Endothelial cell of umbilical vein (primary cell): ENCODE measurements around the gene SV2A. TPM values are rescaled to one million over a fixed set of nuclear protein-coding genes. Genes with fewer than 3 reads are reported as not detected.
"Not testable (repeated sequence)": the region's sequence is repeated elsewhere in the genome, so short reads cannot be mapped to it uniquely, and the experiment has no call there.

Experiments
- BruUV-seq: library from RNA; stranded (reverse); fragments of 400-500 nt; replicated peaks from 2 replicates; lab custom pipeline; 2021; lab: Mats Ljungman, UMichigan
- CTCF ChIA-PET: fragments of 300-600, 350-600 bp; sonication (Branson Sonifier 250); formaldehyde crosslinking; loops from one replicate; lab custom pipeline; 2021; ENCODE audit warnings: antibody characterized with exemption, inconsistent platforms; lab: Charles Lee
- POLR2A ChIA-PET: fragments of 300-600, 350-600 bp; sonication (Branson Sonifier 250); formaldehyde crosslinking; loops from one replicate; lab custom pipeline; 2021; ENCODE audit warnings: antibody characterized with exemption, inconsistent platforms; lab: Charles Lee
- DNase-seq: peaks from one replicate; pipeline ENCODE4 v3.0.0-alpha.2; 2011; ENCODE audit warnings: low read depth, low spot score
- FAIRE-seq: peaks from 2 replicates; lab custom pipeline; 2011; peaks lifted over from hg19 to GRCh38; lab: Jason Lieb, UNC
- H2AFZ ChIP-seq: 2 replicates; pipeline ENCODE4 v1.6.0; 2012; ENCODE audit warnings: low read depth, low read length, control low read depth, inconsistent platforms
- H3K27ac ChIP-seq: 2 replicates; pipeline ENCODE4 v1.5.1; 2011; ENCODE audit warnings: low read depth, mild to moderate bottlenecking, control low read depth, low read length, moderate library complexity; ENCODE audit not compliant: insufficient read depth
- H3K27me3 ChIP-seq, 2 experiments: 2 replicates each; pipeline versions ENCODE4 v1.6.0 to v1.6.1; 2011; ENCODE audit warnings: low read length in 2 of 2, mixed read lengths in 1 of 2; ENCODE audit not compliant: control insufficient read depth in 2 of 2, insufficient read depth in 2 of 2
- H3K36me3 ChIP-seq, 2 experiments: 2 replicates in 1 of 2; 3 replicates in 1 of 2; pipeline ENCODE4 v1.5.1; 2011; ENCODE audit warnings: low read length in 2 of 2, mild to moderate bottlenecking in 1 of 2, moderate library complexity in 1 of 2; ENCODE audit not compliant: control insufficient read depth in 2 of 2, insufficient read depth in 2 of 2; ENCODE audit errors: extremely low read depth in 1 of 2
- H3K4me1 ChIP-seq: 3 replicates; pipeline ENCODE4 v1.5.1; 2011; ENCODE audit warnings: mild to moderate bottlenecking, low read length; ENCODE audit not compliant: control insufficient read depth, insufficient read depth; ENCODE audit errors: extremely low read depth
- H3K4me2 ChIP-seq: 2 replicates; pipeline ENCODE4 v1.6.1; 2011; ENCODE audit warnings: low read length, control low read depth, mixed read lengths; ENCODE audit not compliant: insufficient read depth
- H3K4me3 ChIP-seq, 3 experiments: fragments of 200-600 bp in 1 of 3; sonication (generic), shearing (Covaris generic) in 1 of 3; replicated peaks in 1 of 3; 2 replicates each; pipeline ENCODE4 v1.5.1; 2011 to 2016; ENCODE audit warnings: control low read depth in 3 of 3, low read length in 3 of 3, mild to moderate bottlenecking in 2 of 3, inconsistent platforms in 1 of 3, low read depth in 1 of 3, moderate library complexity in 1 of 3; ENCODE audit not compliant: insufficient read depth in 1 of 3
- H3K79me2 ChIP-seq: 2 replicates; pipeline ENCODE4 v1.6.0; 2012; ENCODE audit warnings: low read length, inconsistent platforms; ENCODE audit not compliant: control insufficient read depth, insufficient read depth
- H3K9ac ChIP-seq: replicated peaks from 2 replicates; pipeline ENCODE3; 2011; ENCODE audit warnings: low read length, control low read depth; ENCODE audit not compliant: insufficient read depth; ENCODE audit errors: extremely low read depth
- H3K9me1 ChIP-seq: replicated peaks from 3 replicates; pipeline ENCODE4 v1.6.0; 2011; ENCODE audit warnings: mild to moderate bottlenecking, low read length; ENCODE audit not compliant: control insufficient read depth, insufficient read depth; ENCODE audit errors: extremely low read depth
- H3K9me3 ChIP-seq: replicated peaks from 2 replicates; pipeline ENCODE4 v1.5.1; 2012; ENCODE audit warnings: low read length, inconsistent platforms; ENCODE audit not compliant: control insufficient read depth, insufficient read depth
- H4K20me1 ChIP-seq: replicated peaks from 2 replicates; pipeline ENCODE3; 2011; ENCODE audit warnings: mild to moderate bottlenecking, low read length; ENCODE audit not compliant: control insufficient read depth, insufficient read depth; ENCODE audit errors: extremely low read depth
- dilution Hi-C: fragments of 300-500 bp; cut with MboI; formaldehyde crosslinking; loops from one replicate; pipeline ENCODE4 v1.15.0; 2019; ENCODE audit warnings: low sequenced_read_pairs; ENCODE audit not compliant: extremely low pct_ligation_motif_present
- intact Hi-C: fragments of 100-400 bp; cut with micrococcal nuclease; formaldehyde crosslinking; loops from one replicate; pipeline ENCODE4 v1.10.0; 2022
- polyA plus RNA-seq, 4 experiments: library from polyadenylated mRNA; depleted of rRNA in 3 of 4; stranded (reverse) in 3 of 4; unstranded in 1 of 4; fragments of >200 nt; gene quantifications; 2 replicates each; pipeline versions ENCODE4 v1.2.1 to v1.2.3, GENCODE V29; 2011 to 2012; ENCODE audit warnings: missing spikeins in 1 of 4
- total RNA-seq: library from RNA; stranded (reverse); gene quantifications from 2 replicates; pipeline ENCODE4 v1.2.3, GENCODE V29; 2021

Gene SV2A
- total and polyA plus RNA-seq, 2 donors (not counting 3 experiments of a cell fraction or from before 2014, with no cell fraction given): 2.9 to 5.4 TPM

DNA sequence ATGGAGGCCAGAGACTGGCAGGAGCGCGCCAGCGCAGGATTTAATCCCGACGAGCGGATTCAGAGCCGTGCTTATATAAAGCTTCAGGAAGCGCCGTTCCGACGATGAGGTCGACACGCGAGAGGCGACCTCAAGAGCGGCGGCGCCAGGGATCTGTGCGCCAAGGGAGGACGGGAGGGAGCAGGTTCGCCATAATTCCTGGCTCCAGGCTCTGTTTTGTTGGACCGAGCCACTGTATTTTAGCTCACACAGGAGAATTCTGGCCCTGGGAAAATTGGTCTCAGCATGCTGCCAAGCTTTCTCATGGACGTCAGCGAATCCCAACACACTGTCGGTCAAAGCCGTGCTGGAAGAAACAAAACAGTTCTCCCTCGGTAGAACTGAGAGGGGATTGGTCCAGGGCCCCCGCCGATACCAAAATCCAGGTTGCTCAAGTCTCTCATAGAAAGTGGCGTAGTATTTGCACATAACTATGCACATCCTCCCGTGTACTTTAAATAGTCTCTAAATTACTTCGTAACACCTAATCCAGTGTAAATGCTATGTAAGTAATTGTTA, 56.1 kb downstream of the SV2A start:
- CTCF ChIA-PET, BruUV-seq, H3K9ac ChIP-seq, dilution Hi-C loops, H3K27ac ChIP-seq, H3K4me3 ChIP-seq, POLR2A ChIA-PET, H2AFZ ChIP-seq, H3K4me1 ChIP-seq, H4K20me1 ChIP-seq, FAIRE-seq, H3K27me3 ChIP-seq, H3K4me2 ChIP-seq, H3K9me3 ChIP-seq, H3K36me3 ChIP-seq, H3K79me2 ChIP-seq, intact Hi-C loops, DNase-seq, H3K9me1 ChIP-seq: not testable (repeated sequence)

DNA sequence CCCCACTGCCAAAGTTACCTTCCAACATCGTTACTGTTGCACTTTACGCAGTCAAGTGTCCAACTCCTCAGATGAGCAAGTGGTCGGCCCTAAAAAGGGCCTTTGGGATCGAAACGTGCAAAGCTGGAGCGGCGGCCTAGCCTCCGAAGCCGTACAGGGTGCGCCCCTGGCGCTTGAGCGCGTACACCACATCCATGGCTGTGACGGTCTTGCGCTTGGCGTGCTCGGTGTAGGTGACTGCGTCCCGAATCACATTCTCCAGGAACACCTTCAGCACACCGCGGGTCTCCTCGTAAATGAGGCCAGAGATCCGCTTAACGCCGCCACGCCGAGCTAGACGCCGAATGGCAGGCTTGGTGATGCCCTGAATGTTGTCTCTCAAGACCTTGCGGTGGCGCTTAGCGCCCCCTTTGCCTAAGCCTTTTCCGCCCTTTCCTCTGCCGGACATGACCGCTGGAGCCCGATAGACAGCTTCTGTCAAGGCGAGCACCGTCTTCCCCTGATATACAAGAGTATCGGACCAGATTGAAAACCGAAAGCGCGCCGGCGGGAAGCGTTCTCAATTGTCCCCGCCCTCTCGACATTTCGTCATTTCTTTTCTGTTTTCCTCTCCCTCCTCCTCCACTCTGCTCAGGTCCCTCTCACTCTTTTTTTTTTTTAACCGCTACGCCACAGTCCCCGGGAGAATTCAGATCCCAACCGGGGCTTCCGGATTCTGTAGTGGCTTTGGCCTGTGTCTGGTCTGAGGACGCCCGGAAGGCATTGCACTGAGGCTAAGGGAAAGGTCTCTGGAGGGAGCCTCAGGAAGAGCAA, 56.8 kb downstream of the SV2A start:
- BruUV-seq, intact Hi-C loops, H3K4me3 ChIP-seq, dilution Hi-C loops, H3K79me2 ChIP-seq, H4K20me1 ChIP-seq, H3K4me1 ChIP-seq, POLR2A ChIA-PET, H3K4me2 ChIP-seq, H3K27me3 ChIP-seq, H3K36me3 ChIP-seq, CTCF ChIA-PET, H3K9me3 ChIP-seq, H2AFZ ChIP-seq, DNase-seq, H3K9me1 ChIP-seq, H3K27ac ChIP-seq, H3K9ac ChIP-seq: not testable (repeated sequence)
- FAIRE-seq: peak; percentile 90

DNA sequence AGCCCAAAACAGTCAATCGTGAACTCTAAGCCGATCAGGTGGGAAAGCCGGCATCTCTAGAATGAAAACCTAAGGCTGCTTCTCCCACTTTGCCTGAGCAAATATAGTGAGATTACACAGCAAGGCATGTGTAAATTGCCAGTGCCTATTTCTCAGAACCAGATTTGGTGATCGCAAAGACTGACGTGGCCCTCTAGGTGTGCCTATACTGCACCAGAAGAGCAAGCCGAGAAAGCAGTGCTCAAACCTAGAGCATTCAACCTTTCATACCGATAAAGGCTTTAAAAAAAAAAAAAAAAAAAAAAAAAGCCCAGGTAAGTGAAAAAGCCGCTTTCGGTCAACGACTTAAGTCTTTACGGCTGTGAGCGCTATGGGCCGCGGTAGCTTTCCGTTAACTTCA, 57.4 kb downstream of the SV2A start:
- intact Hi-C loops, DNase-seq, CTCF ChIA-PET, dilution Hi-C loops, H3K9me3 ChIP-seq, H3K79me2 ChIP-seq, BruUV-seq, H3K36me3 ChIP-seq, POLR2A ChIA-PET, H3K27ac ChIP-seq, H3K4me1 ChIP-seq, H4K20me1 ChIP-seq, H3K4me2 ChIP-seq, H2AFZ ChIP-seq, H3K9ac ChIP-seq, H3K4me3 ChIP-seq, FAIRE-seq, H3K9me1 ChIP-seq, H3K27me3 ChIP-seq: not testable (repeated sequence)
